Measurements from ENCODE around the gene NSUN4. TPM values are rescaled to one million over a fixed set of nuclear protein-coding genes. Genes with fewer than 3 reads are reported as not detected.

Gene NSUN4
- total and polyA plus RNA-seq, 10 of the 15 experiments (the other 5 are each of a cell fraction or from before 2014, with no cell fraction given) = 22.1 to 80.2 (median 29.6) TPM

DNA sequence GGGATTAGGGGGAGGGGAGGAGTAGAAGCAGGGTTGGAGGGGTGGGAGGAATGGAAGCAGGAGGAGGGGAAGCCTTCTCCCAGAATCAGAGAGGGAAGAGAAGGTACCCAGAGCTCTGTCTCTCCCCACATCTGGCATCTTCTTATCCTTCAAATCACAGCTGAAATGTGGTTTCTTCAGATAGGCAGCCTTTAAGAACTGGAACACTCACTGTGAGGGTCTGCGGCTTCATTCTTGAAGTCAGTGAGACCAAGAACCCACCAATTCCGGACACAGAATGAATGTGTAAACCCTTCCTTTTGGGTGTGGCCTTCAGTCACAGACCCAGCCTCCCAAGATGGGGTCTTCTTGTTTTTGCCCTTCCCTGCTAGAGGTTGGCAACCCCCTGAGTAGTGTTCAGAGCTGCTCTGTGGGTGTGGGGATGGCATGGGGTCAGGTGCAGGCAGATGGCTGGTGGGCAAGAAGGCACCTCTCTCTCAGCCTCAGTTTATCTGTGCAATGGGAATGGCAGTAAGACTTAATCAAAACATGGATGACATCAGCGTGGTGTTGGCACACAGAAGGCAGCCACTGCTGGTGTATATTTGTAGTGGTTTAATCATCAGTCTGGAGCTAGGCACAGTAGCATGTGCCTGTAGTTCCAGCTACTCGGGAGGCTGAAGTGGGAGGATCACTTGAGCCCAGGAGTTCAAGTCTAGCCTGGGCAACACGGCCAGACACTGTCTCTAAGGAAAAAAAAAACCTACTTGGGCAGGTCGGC lies 60.7 kb downstream of the NSUN4 start (continued):
- TF ChIP-seq PAX8 (IDR thresholded peaks at IDR 0.05) (no peak), KAT2A (conservative IDR thresholded peaks at IDR 0.05; ENCODE audit: control insufficient read depth, low read depth, low read length) (no peak), TCF12 (IDR thresholded peaks at IDR 0.05; ENCODE audit: low read depth, low read length) (no peak), NFYB (IDR thresholded peaks at IDR 0.05; ENCODE audit: insufficient read depth, low read depth, low read length) (no peak), NR2C2 (IDR thresholded peaks at IDR 0.05; ENCODE audit: borderline replicate concordance, control insufficient read depth, insufficient read length, low read depth) (no peak), CREM (IDR thresholded peaks at IDR 0.05; ENCODE audit: low read depth) (no peak)
- TF ChIP-seq, protein P1, sequence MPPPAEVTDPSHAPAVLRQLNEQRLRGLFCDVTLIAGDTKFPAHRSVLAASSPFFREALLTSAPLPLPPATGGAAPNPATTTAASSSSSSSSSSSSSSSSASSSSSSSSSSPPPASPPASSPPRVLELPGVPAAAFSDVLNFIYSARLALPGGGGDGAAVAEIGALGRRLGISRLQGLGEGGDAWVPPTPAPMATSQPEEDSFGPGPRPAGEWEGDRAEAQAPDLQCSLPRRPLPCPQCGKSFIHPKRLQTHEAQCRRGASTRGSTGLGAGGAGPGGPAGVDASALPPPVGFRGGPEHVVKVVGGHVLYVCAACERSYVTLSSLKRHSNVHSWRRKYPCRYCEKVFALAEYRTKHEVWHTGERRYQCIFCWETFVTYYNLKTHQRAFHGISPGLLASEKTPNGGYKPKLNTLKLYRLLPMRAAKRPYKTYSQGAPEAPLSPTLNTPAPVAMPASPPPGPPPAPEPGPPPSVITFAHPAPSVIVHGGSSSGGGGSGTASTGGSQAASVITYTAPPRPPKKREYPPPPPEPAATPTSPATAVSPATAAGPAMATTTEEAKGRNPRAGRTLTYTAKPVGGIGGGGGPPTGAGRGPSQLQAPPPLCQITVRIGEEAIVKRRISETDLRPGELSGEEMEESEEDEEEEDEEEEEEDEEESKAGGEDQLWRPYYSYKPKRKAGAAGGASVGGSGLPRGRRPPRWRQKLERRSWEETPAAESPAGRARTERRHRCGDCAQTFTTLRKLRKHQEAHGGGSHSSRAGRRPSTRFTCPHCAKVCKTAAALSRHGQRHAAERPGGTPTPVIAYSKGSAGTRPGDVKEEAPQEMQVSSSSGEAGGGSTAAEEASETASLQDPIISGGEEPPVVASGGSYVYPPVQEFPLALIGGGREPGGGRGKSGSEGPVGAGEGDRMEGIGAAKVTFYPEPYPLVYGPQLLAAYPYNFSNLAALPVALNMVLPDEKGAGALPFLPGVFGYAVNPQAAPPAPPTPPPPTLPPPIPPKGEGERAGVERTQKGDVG (CRISPR knock-in tag; IDR thresholded peaks at IDR 0.05) = no peak

DNA sequence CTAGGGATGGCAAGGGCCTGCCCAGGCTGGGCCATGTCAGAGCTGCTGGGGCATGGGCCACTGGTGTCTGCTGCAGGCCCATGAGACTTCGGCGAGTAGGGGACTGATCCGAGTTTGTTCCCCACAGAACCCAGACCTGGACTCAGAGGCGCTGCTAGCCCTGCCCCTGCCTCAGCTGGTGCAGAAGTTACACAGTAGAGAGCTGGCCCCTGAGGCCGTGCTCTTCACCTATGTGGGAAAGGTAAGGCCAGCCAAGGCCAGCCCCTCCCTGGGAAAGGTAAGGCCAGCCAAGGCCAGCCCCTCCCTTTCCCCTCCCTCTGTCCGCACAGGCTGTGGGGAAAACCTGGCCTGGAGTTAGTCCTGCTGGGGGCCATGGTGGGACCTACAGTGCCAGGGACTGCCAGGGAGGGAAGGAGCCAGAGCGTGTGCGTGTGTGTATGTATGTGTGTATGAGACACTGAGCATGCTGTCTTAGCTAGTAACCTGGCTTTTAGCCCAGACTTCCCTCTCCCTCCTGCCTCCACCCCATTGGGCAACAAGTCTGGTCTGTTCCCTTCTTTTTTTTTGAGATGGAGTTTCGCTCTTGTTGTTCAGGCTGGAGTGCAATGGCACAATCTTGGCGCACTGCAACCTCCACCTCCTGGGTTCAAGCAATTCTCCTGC lies 61.5 kb downstream of the NSUN4 start:
- Histone ChIP-seq H3K4me2 (ENCODE audit: control insufficient read depth, insufficient read depth) (no peak overlapping the region), H2AFZ (ENCODE audit: control insufficient read depth, low read depth, low read length) (no peak overlapping the region), H3K4me3 (no peak overlapping the region), H3K36me3 (ENCODE audit: control insufficient read depth in 2 of 2, insufficient read depth in 2 of 2, low read length in 1 of 2) (no peaks in the 10 kb centered on the region), H3K27me3 (replicated peaks in 1 of 2; ENCODE audit: control insufficient read depth in 2 of 2, insufficient read depth in 2 of 2, low read length in 1 of 2) (no peaks in the 10 kb centered on the region), H3K79me2 (ENCODE audit: control insufficient read depth, insufficient read depth, low read length) (no peaks in the 10 kb centered on the region), H3K27ac (ENCODE audit: control insufficient read depth, insufficient read depth) (no peak overlapping the region), H3K4me1 (ENCODE audit: control insufficient read depth, insufficient read depth, low read length) (no peaks in the 10 kb centered on the region), H3K9me3 (replicated peaks; ENCODE audit: control insufficient read depth, insufficient read depth, low read length) (no peaks in the 10 kb centered on the region), H4K20me1 (ENCODE audit: control insufficient read depth, insufficient read depth) (no peaks in the 10 kb centered on the region), H3K9ac (ENCODE audit: control insufficient read depth, insufficient read depth, low read length) (no peak overlapping the region)
- BruUV-seq (replicated peaks) = no TSS peak
- no peak for TF ChIP-seq ZNF274 (IDR thresholded peaks at IDR 0.05; ENCODE audit: insufficient read depth, insufficient read length)
- no peak for TF ChIP-seq BHLHE40 (IDR thresholded peaks at IDR 0.05; ENCODE audit: borderline replicate concordance in 1 of 2, low read depth in 2 of 2, low read length in 1 of 2)
- TF ChIP-seq POLR2AphosphoS5 (IDR thresholded peaks at IDR 0.05; ENCODE audit: low read length) = no peak
- TF ChIP-seq IKZF1 (conservative IDR thresholded peaks at IDR 0.05) = no peak
- ATAC-seq = peak; percentile 63
- SMC1A ChIA-PET (ENCODE audit: uncharacterized antibody, unreplicated experiment) = interaction anchor here (1.1 to 1.4 kb wide), 2 partner anchors 30 to 68 kb away, joined by 3 read pairs; no protein-coding TSS in a partner anchor
- FAIRE-seq = no peak
- CTCF ChIA-PET = interaction anchor here (0.6 to 1.7 kb wide), 2 partner anchors 69 to 169 kb away, joined by 4 read pairs; no protein-coding TSS in a partner anchor
- intact Hi-C loops (cut with micrococcal nuclease; ENCODE audit: unreplicated experiment) (no loop called here), in situ Hi-C loops (cut with MboI) (no loop called here)
- RAD21 ChIA-PET (ENCODE audit: unreplicated experiment) = no interaction called here
- 67% methylated on average over 10 of the region's 10 CpGs for WGBS (ENCODE audit: insufficient coverage, insufficient replicate concordance, low lambda C conversion rate, missing lambda C conversion rate)
- no peak for DNase-seq (ENCODE audit: low read depth, low spot score)
- POLR2A ChIA-PET = interaction anchor here (0.5 kb wide), 1 partner anchor 294 kb away, joined by 3 read pairs; no protein-coding TSS in a partner anchor

All from GM12878 (cell line).